Limb (tissue), 2 donors: ENCODE data around the gene ADGRL3.
"Not testable (repeated sequence)": the region's sequence is repeated elsewhere in the genome, so short reads cannot be mapped to it uniquely, and the experiment has no call there.

Experiments used
- DNase-seq, 2 donors: peaks; one replicate each; pipeline ENCODE4 v3.0.0-alpha.2; 2016; ENCODE audit errors: extremely low spot score in 2 of 2

The ADGRL3 gene

DNA sequence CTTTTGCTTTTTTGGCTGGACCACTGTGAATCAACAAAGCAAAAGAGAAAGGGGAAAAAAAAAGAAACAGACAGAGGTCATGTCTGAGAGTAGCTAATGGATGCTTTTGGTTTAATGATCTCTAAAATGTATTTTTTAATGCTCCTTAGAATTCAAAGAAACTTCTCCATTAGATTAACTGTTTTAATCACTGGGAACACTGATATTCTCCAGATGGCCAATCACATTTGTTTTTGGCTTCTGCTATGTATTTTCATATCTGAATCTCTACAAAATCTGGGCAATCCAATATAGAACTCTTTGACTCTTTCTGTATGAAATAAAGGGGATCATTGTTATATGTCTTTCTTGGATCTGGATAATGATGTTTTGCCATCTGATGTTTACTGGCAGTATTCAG is 278.2 kb downstream of the ADGRL3 start:
- no peak for DNase-seq

DNA sequence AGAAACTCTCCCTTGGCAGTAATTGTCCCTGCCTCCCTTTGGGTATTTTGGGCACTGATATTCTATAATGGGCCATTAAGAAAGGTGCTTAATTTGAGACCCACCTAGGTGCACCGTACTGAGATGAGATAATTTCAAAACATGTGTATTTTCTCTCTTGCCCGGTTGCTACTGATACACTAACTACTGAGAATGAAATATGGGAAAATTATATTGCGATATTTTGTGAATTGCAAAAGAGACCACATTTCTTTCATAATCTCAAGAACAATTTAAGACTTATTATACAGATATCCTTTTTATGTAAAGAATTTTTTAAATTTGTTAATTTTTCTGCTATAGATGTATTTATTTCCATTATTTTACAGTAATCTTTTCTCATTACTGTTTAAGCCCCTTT is 284.9 kb downstream of the ADGRL3 start:
- DNase-seq: no peak

DNA sequence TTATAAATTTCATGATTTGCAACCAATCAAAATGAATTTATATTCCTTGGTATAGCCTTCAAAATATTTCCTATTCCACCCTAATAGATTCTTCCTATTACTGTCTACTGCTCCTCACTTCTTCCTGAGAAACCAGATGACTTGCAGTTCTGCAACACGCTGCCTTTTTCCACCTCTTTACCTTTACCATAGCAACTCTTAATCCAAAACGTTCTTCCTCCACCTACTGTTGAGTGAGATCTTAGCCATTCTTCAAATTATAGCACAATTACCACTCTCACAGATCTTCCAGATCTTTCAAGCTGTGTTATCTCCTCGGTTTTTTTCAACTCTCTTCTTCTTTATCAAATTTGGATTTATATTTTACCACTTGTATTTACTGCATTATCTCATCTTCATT is 289.8 kb downstream of the ADGRL3 start:
- no peak for DNase-seq

DNA sequence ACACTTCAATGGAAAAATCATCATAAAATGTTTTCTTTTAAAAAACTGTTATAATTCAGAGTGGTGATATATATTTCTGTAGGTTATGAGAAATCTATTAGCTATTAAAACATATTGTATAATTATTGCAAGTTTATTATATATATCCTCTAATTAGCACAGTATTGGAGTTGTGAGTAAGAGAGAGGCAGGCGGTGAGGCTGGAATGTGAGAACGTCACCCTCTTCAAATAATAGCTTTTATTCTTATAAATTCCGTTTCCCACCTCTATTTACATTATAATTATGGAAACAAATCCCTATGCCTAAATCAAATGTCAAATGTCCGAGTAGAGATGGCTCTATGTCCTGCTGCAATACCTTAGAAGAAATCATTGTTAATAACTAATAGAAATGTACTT is 292.9 kb downstream of the ADGRL3 start:
- no peak for DNase-seq

DNA sequence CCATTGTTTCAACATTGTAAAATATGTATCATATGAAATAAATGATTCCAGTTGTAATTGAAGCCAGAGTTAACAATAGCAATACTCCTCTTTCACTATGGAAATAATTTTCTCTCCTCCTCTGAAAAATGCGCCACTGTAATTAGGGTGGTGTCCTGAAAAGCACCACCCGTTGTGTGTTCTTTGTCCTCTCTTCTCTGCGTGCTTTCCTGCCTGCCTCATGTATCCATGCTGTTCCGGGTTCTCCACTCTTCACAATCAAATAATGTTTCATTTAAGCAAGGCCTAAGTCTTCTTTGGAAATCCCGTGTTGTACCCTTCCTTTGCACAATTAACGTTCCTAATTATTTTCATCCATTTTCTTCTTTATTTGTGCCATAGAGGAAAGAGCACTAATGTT is 293.3 kb downstream of the ADGRL3 start:
- DNase-seq: no peak

DNA sequence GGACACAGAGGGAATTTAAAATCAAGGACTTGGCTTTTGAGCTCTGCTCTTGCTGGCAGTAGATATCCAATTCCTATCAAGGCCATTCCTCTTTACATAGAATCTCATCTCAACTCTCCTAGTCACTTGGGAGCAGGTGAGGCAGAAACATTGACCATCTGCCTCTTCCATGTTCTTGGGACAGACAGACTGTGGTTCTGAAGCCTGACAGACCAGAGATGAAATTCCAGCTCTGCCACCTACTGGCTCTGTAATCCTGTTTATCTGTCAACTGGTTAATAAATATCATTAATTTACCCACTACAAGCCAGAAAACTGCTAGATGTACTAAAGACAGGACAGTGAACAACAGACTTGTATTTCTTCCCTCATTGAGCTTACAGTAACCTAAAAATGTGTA is 300.8 kb downstream of the ADGRL3 start:
- no peak for DNase-seq

DNA sequence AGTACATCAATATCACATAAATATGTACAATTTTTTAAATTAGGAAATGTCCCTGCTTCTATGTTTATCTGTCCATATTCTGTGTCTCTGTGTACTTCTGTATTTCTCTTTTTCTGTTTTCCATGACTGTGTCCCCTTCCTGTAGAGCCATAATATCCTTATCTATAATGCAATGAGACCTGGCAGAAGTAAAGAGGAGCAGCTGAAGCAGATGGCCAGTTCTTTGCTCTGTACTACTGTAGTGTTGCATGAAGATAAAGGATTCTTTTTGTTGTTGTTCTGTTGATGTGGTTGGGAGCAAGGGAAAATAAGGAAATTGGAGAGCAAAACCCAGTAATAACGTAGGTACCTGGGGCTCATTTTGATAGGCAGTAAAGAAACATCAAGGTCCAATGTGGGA is 301.7 kb downstream of the ADGRL3 start:
- DNase-seq: no peak

DNA sequence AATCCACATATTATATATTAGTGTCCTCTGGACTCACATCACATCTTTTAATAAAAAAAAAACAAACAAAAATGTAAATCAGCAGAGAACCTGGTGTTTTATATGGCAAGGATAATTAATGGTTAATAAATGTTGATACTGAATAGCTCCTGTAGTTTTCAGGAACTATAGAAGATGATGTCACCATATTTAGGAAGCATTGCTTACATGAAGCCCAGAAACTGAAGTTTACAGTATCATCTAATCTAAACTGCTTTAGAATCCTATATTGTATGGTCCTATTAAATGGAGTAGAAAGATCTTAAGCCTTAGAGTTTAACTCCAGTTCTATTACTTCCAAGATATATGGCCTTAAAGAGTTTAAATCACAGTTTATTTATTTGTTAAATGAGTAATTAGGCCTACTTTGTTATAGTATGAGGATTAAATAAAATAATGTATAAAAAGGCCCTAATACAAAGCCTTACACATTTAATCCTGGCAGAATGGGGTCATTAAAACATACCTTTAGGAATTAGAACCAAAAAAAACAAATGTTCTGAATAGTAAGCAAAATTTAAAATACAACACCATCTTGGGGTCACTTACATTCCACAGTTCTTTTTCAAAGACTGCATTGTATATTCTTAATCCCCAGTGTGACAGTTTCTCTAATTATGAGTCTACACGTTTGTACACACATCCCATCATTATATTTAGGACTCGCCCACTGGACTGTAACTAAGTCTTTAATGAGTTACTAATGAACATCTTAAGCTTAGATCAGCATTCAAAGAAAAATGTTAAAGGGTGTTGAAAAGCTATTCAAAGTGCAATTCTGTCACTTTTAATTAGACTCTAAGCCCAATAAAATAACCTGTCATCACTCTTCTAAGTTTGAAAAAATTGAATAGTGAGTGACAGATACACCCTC is 305.9 kb downstream of the ADGRL3 start:
- no peak for DNase-seq

DNA sequence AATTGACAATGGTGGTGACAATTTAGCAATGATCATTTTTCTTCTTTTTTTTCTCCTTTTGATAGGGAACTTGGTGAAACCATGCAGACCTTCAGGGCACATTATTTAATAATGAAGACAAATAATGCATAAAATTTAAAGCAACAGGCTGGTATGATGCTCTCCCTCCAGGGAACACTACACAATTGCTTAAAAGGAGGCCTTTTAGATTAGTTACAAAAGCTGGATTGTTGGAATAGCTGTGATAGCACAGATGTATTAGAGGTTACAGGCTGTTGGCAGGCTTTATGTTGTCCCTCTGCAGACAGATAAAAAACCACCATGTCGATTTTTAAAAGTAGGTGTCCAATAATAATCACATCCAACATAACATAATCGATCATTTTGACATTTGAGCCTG is 307.0 kb downstream of the ADGRL3 start:
- DNase-seq: no peak

DNA sequence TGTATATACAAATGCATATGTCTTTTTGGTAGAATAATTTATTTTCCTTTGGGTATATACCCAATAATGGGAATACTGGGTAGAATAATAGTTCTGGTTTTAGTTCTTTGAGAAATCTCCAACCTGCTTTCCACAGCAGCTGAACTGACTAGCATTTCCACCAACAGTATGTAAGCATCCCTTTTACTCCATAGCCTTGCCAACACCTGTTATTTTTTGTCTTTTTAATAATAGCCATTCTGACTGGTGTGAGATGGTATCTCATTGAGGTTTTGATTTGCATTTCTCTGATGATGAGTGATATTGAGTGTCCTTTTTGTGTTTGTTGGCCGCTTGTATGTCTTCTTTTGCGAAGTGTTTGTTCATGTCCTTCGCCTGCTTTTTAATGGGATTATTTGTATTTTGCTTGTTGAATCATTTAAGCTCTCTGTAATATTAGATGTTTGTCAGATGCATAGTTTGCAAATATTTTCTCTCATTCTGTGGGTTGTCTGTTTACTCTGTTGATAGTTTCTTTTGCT is 309.7 kb downstream of the ADGRL3 start:
- DNase-seq: not testable (repeated sequence)

DNA sequence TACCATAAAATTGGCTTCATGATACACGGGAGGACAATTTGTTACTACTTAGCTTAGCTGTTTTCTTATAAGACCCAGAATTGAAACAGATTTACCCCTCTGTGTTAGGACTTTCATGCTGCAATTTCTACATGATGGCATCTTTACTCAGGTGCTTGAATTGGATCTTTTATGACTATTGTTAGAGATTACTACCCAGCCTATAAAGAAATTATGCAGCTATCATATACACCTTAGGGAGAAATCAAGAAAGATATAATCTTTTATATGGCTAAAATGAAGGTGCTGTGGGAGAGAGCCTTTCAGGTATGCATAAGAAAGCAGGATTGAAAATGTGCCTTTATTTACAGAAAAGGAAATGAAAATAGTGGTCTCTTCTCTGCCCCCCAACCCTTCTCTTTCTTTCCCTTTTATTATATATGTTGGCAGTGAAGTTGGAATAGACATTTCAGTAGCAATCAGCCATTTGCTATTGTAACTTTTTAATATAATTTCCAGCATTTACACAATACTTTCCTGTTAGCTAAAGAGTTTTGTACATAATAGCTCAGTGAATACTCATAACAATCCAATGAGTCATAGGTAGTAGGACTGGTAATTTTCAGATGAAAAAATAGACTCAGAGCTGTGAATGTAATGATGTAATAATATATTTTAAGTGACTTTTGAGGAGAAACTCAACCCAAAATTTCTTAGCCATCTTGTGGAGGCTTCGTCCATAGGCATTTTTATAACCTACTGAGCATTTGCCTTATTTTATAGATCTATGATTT is 311.8 kb downstream of the ADGRL3 start:
- no peak for DNase-seq

DNA sequence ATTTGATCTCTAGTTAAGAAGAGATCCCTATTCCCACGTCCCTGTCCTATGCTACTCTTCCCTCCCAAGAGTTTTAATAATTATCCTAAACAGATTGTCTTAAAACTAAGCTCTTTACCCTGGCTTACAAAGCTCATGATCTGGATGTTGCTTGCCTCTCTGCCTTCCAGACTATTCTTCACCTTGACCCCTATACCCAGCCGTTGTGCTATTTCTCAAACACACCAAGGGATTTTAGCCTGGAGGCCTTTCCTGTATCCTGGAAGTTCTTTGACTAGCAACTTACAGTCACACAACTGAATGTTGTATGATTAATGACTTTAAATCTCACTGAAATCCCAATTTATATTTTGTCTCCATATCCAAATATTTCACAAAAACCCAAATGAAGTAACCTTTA is 314.9 kb downstream of the ADGRL3 start:
- no peak for DNase-seq

DNA sequence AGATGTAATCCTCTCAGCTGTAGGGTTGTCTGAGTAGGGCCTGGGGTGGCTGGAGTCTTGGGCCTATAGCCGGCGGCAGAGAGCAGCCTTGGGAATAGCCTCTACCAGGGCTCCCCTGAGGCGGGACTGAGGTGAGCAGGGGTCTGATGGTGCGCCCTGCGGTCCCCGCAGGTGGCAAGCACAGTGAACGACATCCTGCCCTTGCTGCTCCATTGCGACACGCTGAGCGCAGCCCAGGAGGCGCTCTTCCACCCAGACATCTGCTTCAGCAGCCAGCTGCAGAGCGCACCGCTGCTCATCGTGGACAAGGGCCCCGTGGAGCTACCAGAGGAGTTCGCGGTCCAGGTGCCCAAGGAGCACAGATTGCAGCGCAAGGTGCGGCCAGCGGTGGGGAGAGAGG is 317.0 kb downstream of the ADGRL3 start:
- no peak for DNase-seq

DNA sequence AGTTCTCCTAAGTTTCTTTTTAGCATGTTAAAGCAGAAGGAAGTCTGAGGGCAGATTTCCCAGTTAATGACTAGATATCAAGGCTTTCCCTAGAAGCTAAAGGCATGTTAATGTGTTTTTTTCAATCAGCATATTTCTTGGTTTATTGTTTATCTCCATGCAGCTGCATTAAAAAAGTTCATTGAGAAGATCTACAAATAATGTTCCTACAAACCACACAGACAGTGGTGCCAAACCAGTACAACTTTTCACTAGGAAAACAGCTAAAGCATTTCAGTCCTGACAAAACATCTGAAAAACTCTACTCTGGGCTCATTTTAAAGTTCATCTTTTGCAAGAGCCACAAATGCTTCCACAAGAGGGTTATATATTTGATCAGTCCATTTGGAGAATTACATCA is 320.0 kb downstream of the ADGRL3 start:
- DNase-seq: no peak

DNA sequence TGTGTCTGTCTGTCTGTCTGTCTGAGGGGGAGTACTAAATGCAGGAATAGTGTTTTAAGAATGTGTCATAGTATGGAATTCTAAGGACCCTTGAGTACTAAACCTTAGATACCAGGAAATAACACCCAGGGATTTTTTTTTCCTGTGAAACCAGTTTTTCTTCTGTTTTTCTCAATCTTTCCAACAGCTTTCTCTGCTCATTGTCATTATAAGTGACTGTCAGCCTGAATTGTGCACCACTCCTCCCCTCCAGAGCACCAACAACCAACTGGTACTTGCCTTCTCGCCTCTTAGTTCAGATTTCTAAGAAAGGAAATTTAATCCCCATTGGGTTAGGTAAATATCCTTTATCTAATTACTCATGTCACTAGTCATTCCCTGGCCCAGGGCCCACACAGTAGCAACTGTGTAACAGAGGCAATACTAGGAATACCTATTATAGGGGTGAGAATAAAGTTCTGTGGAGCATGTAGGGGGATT is 320.6 kb downstream of the ADGRL3 start:
- no peak for DNase-seq

DNA sequence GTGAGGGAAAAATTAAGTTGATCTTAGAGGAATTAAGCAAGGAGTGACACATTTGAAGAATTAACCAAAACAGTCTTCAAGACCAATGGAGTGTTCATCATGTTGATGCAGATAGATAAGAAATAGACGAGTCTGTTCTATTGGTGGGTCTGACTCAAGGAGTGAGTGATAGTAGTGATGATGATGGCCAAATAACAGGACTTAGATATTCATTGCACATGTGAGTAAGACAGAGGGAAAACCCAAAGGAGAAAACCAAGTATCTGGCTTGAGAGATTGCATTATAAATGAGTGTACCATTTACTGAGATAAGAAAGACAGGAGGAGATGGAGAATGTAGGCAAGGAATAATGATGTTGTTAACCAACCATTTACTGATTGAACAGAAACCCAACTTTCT is 321.3 kb downstream of the ADGRL3 start:
- DNase-seq: no peak

DNA sequence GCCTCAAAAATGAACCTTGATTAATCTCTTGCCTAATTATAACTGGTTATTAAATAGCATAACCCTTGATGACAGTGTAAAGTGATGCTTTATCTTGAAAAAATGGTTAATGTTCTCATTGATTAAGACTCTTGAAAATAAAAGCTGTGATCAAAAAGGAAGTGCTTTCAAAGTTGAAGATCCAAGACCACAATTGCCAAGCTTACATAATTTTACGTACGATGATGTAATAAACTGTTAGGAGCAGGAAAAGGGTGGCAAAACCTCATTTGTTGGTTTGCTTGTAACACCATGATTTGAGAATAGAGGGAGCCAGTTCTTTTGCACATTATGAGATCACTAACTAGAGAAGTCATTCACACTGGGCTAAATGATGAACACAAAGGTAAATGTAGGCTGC is 322.2 kb downstream of the ADGRL3 start:
- no peak for DNase-seq

DNA sequence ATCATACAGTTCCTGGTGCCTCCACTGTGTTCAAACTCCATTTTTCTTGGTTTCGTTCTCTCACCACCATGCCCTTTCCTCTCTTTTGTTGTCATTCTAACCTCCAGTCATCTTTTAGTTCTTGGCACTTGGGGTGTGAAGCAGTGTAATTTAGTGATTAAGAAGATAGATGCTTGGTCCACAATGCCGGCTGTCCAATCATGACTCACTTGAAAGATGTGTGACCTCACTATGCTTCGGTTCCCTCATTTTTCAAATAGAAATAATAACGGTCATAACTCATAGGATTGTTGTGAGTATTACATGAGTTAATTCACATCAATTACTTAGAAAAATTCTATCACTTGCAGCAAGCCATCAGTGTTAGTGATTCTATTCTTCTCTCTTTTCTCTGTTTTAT is 327.8 kb downstream of the ADGRL3 start:
- DNase-seq: no peak

DNA sequence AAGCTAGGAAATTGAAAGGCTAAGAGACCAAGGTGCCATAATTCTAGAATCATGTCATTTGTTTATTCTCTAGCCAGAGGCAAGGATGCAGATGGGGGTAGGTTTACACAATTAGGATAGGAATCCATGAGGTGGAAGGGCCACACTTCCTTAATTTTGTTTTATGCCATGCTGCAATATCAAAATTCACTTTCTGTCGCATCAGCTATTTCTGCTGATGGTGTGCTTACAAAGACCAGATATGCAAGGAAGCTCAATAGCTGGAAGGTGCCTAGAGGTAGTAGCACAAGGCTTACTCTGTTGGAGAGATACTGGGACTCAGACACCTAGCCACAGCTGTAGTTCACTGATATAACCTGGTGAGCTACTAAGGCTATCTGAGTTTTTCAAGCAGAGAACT is 328.5 kb downstream of the ADGRL3 start:
- DNase-seq: no peak

DNA sequence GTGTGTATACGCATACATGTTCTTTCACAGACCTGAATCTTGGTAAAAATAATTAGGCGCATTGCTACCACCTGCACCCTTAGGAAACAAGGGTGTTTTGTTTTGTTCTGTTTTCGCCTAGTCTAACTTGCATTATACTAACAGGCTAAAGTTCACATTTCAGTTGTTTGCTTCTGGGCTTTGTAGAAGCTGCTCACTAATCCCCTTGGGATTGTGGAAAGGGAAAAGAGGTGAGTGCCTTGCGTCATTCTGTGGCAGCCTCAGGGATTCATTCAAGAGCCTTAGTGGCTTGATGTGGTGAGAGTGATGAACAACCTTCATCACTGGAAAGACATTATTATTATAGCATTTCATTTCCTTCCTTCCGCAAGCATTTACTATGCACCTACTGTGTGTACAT is 331.1 kb downstream of the ADGRL3 start:
- DNase-seq: no peak

DNA sequence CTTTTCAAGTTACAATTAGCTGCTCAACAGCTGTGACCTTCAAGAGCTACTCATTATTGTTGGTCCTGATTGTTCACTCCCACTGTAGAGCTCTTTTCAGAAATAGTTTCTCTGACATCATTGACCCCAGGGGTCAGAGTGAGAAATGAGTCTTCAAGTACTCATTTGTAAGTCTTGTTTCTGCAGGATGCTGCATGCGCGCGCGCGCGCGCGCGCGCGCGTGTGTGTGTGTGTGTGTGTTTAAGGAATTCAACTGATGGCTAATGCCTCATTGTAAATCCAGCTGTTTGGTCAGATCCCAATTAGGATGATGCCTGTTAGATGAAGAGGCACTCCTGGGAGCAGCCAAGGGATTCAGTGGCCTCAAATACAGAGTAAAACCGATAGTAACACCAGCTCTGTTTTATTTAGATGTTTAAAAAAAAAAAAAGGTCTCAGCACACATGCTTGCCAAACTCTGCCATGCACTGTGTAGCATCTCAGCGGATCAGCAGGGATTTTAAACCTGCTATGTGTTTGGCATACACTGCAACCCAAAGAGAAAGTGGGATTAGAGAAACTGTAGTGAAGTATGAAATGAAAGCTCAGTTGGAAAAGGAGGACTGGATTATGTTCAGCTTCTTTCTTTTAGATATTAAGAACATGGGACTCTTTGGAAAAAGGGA is 332.3 kb downstream of the ADGRL3 start:
- peak in 1 of 2 donors; percentile 49 for DNase-seq

DNA sequence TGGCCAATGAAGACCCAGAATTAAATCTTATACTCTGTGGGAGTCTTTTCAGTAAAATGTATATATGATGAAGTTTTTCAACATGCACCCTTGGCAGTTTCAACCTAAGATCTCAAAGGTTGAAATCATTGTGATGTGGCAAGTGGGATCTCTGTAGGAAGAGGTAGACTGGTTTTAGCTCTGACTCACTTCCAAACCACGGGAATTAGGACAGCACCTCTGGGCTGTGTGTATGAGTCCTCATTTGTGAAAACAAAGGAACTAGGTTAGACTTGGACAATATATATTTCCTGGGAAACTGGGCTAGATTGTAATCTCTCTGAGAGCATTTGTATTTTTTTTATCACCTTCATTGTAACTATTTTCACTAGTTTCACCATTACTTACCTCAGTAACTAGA is 333.0 kb downstream of the ADGRL3 start:
- DNase-seq: no peak
